Measurements from ENCODE around the gene BABAM2.
"Not testable (repeated sequence)": the region's sequence is repeated elsewhere in the genome, so short reads cannot be mapped to it uniquely, and the experiment has no call there.

Gene BABAM2

DNA sequence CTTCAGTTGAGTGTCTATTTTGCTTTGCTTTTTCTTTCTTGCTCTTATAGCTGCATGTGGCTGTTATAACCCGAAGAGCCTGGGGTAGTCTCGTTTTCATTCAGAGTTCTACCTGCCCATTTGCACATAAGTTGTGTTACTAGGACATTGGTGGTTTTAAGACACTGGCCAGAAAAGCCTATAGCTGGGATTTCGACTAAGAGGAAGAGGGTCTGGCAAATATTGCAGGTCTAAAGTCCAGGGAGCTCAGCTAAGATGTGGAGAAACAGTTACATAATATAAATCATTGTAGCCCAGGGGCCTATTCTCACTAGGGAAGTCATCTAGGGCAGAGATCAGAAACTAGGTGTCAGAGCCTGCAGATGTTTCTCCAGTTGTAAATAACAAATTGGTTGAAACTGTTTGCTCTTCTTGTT lies 120.8 kb downstream of the BABAM2 start:
- no peak overlapping the region for H3K27ac ChIP-seq (ENCODE audit: low read depth, low read length)
- no peaks in the 10 kb centered on the region for H3K36me3 ChIP-seq (ENCODE audit: insufficient read depth, low read length)
- no peaks in the 10 kb centered on the region for H3K27me3 ChIP-seq (ENCODE audit: control insufficient read depth in 1 of 2, insufficient read depth in 2 of 2, low read length in 2 of 2)
- H3K4me1 ChIP-seq (ENCODE audit: insufficient read depth, low read length), result no peaks in the 10 kb centered on the region
- no peaks in the 10 kb centered on the region for H3K9me3 ChIP-seq (ENCODE audit: low read length)
- no peak overlapping the region for H3K9ac ChIP-seq (ENCODE audit: low read length)
- H3K4me3 ChIP-seq (ENCODE audit: low read depth in 1 of 2, low read length in 2 of 2), result no peak overlapping the region

GRCh38 chr2:28018474-28018873 lies 127.9 kb downstream of the BABAM2 start:
- not testable (repeated sequence) for H3K27ac ChIP-seq (ENCODE audit: low read depth, low read length); H3K9ac ChIP-seq (ENCODE audit: low read length); H3K27me3 ChIP-seq (ENCODE audit: control insufficient read depth in 1 of 2, insufficient read depth in 2 of 2, low read length in 2 of 2); H3K4me1 ChIP-seq (ENCODE audit: insufficient read depth, low read length); H3K36me3 ChIP-seq (ENCODE audit: insufficient read depth, low read length); H3K4me3 ChIP-seq (ENCODE audit: low read depth in 1 of 2, low read length in 2 of 2); H3K9me3 ChIP-seq (ENCODE audit: low read length)

DNA sequence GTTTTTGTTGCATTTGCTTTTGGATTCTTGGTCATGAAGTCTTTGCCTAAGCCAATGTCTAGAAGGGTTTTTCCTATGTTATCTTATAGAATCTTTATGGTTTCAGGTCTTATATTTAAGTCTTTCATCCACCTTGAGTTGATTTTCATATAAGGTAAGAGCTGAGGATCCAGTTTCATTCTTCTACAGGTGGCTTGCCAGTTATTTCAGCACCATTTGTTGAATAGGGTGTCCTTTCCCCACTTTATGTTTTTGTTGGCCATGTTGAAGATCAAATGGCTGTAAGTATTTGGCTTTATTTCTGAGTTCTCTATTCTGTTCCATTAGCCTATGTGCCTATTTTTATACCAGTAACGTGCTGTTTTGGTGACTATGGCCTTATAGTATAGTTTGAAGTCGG lies 129.0 kb downstream of the BABAM2 start:
- H3K9ac ChIP-seq (ENCODE audit: low read length); H3K27me3 ChIP-seq (ENCODE audit: control insufficient read depth in 1 of 2, insufficient read depth in 2 of 2, low read length in 2 of 2); H3K27ac ChIP-seq (ENCODE audit: low read depth, low read length); H3K9me3 ChIP-seq (ENCODE audit: low read length); H3K36me3 ChIP-seq (ENCODE audit: insufficient read depth, low read length); H3K4me1 ChIP-seq (ENCODE audit: insufficient read depth, low read length); H3K4me3 ChIP-seq (ENCODE audit: low read depth in 1 of 2, low read length in 2 of 2): not testable (repeated sequence)

DNA sequence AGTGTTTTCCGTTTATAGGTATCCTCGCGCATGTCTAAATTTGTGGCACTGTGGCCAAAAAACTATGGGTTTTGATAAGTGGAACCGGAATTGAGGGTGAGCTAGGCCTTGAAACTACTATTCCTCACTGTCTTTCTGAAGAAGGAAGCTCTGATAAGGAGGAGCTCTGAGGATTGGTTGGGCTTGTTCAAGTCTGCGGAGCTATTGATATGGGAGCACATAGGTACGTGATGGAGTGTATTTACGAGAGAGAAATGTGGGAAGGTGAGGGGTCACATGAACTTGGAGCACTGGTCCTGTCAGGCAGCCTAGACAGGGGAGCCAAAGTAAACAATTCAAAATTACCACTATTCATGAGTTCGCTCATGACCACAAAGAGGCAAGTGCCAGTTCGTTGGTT lies 131.4 kb downstream of the BABAM2 start:
- no peak overlapping the region for H3K4me3 ChIP-seq (ENCODE audit: low read depth in 1 of 2, low read length in 2 of 2)
- H3K27me3 ChIP-seq (ENCODE audit: control insufficient read depth in 1 of 2, insufficient read depth in 2 of 2, low read length in 2 of 2), result no peaks in the 10 kb centered on the region
- H3K9me3 ChIP-seq (ENCODE audit: low read length), result no peaks in the 10 kb centered on the region
- no peak overlapping the region for H3K27ac ChIP-seq (ENCODE audit: low read depth, low read length)
- H3K4me1 ChIP-seq (ENCODE audit: insufficient read depth, low read length), result no peaks in the 10 kb centered on the region
- H3K36me3 ChIP-seq (ENCODE audit: insufficient read depth, low read length), result no peaks in the 10 kb centered on the region
- H3K9ac ChIP-seq (ENCODE audit: low read length), result no peak overlapping the region

- Histone ChIP-seq H3K36me3 (ENCODE audit: insufficient read depth, low read length) (no peaks in the 10 kb centered on the region), H3K9ac (ENCODE audit: low read length) (no peak overlapping the region), H3K4me3 (ENCODE audit: low read depth in 1 of 2, low read length in 2 of 2) (no peak overlapping the region), H3K9me3 (ENCODE audit: low read length) (no peaks in the 10 kb centered on the region), H3K4me1 (ENCODE audit: insufficient read depth, low read length) (no peaks in the 10 kb centered on the region), H3K27ac (ENCODE audit: low read depth, low read length) (no peak overlapping the region), H3K27me3 (ENCODE audit: control insufficient read depth in 1 of 2, insufficient read depth in 2 of 2, low read length in 2 of 2) (no peaks in the 10 kb centered on the region)
Observed at GRCh38 chr2:28025123-28025522, 134.6 kb downstream of the BABAM2 start.

GRCh38 chr2:28026230-28026629 lies 135.7 kb downstream of the BABAM2 start:
- not testable (repeated sequence) for H3K36me3 ChIP-seq (ENCODE audit: insufficient read depth, low read length); H3K4me1 ChIP-seq (ENCODE audit: insufficient read depth, low read length); H3K4me3 ChIP-seq (ENCODE audit: low read depth in 1 of 2, low read length in 2 of 2); H3K9ac ChIP-seq (ENCODE audit: low read length); H3K27me3 ChIP-seq (ENCODE audit: control insufficient read depth in 1 of 2, insufficient read depth in 2 of 2, low read length in 2 of 2); H3K9me3 ChIP-seq (ENCODE audit: low read length); H3K27ac ChIP-seq (ENCODE audit: low read depth, low read length)

- no peaks in the 10 kb centered on the region for H3K36me3 ChIP-seq (ENCODE audit: insufficient read depth, low read length)
Observed at GRCh38 chr2:28028025-28028424, 137.5 kb downstream of the BABAM2 start.

DNA sequence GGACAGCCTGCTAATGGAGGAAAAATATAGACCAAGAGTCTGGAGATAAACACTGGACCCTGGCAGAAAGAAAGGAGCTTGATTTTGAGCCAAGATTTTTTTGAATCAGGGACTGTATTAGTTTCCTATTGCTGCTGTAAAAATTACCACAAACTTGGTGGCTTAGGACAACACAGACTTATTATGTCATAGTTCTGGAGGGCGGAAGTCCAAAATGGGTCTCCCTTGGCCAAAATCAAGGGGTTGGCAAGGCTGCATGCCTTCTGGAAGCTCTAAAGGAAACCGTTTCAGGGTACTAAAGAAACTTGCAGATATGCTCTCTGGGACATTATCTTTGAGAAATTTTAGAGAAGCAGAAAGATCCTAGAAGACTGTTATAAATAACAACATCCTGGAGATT lies 140.1 kb downstream of the BABAM2 start:
- Histone ChIP-seq H3K4me1 (ENCODE audit: insufficient read depth, low read length) (peaks cover 10% of the 10 kb centered on the region), H3K36me3 (ENCODE audit: insufficient read depth, low read length) (no peaks in the 10 kb centered on the region), H3K4me3 (ENCODE audit: low read depth in 1 of 2, low read length in 2 of 2) (no peak overlapping the region), H3K27ac (ENCODE audit: low read depth, low read length) (no peak overlapping the region), H3K27me3 (ENCODE audit: control insufficient read depth in 1 of 2, insufficient read depth in 2 of 2, low read length in 2 of 2) (no peaks in the 10 kb centered on the region), H3K9ac (ENCODE audit: low read length) (no peak overlapping the region), H3K9me3 (ENCODE audit: low read length) (no peaks in the 10 kb centered on the region)

More at GRCh38 chr2:28028025-28028424, 137.5 kb downstream of the BABAM2 start:
- H3K4me3 ChIP-seq (ENCODE audit: low read depth in 1 of 2, low read length in 2 of 2), result no peak overlapping the region
- H3K9me3 ChIP-seq (ENCODE audit: low read length), result no peaks in the 10 kb centered on the region
- no peak overlapping the region for H3K27ac ChIP-seq (ENCODE audit: low read depth, low read length)
- H3K4me1 ChIP-seq (ENCODE audit: insufficient read depth, low read length), result peaks cover 10% of the 10 kb centered on the region
- no peaks in the 10 kb centered on the region for H3K27me3 ChIP-seq (ENCODE audit: control insufficient read depth in 1 of 2, insufficient read depth in 2 of 2, low read length in 2 of 2)
- H3K9ac ChIP-seq (ENCODE audit: low read length), result no peak overlapping the region

- Histone ChIP-seq H3K4me3 (ENCODE audit: low read depth in 1 of 2, low read length in 2 of 2) (no peak overlapping the region), H3K4me1 (ENCODE audit: insufficient read depth, low read length) (peaks cover 10% of the 10 kb centered on the region), H3K27me3 (ENCODE audit: control insufficient read depth in 1 of 2, insufficient read depth in 2 of 2, low read length in 2 of 2) (no peaks in the 10 kb centered on the region), H3K36me3 (ENCODE audit: insufficient read depth, low read length) (no peaks in the 10 kb centered on the region), H3K9ac (ENCODE audit: low read length) (no peak overlapping the region), H3K27ac (ENCODE audit: low read depth, low read length) (no peak overlapping the region), H3K9me3 (ENCODE audit: low read length) (no peaks in the 10 kb centered on the region)
Observed at GRCh38 chr2:28032816-28033215, 142.3 kb downstream of the BABAM2 start.

DNA sequence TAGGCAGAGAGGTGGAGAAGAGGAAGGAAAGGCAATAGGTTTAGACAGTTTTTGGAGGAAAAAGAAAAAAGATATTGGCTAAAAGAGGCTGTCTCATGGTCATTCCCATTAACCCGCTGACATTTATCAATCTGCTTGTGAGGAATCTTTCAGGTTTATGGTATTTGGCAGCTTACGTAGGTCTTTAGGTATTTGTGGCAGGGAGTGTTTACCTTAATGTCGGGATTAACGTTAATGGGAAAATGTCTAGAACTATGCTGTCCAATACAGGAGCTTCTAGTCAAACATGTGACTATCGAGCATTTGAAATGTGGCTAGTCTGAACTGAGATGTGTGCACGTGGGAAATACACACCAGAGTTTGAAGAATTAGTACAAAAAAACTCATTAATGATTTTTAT lies 144.2 kb downstream of the BABAM2 start:
- Histone ChIP-seq H3K4me1 (ENCODE audit: insufficient read depth, low read length) (peaks cover 10% of the 10 kb centered on the region), H3K36me3 (ENCODE audit: insufficient read depth, low read length) (no peaks in the 10 kb centered on the region), H3K27me3 (ENCODE audit: control insufficient read depth in 1 of 2, insufficient read depth in 2 of 2, low read length in 2 of 2) (no peaks in the 10 kb centered on the region), H3K9ac (ENCODE audit: low read length) (no peak overlapping the region), H3K4me3 (ENCODE audit: low read depth in 1 of 2, low read length in 2 of 2) (no peak overlapping the region), H3K27ac (ENCODE audit: low read depth, low read length) (no peak overlapping the region), H3K9me3 (ENCODE audit: low read length) (no peaks in the 10 kb centered on the region)

DNA sequence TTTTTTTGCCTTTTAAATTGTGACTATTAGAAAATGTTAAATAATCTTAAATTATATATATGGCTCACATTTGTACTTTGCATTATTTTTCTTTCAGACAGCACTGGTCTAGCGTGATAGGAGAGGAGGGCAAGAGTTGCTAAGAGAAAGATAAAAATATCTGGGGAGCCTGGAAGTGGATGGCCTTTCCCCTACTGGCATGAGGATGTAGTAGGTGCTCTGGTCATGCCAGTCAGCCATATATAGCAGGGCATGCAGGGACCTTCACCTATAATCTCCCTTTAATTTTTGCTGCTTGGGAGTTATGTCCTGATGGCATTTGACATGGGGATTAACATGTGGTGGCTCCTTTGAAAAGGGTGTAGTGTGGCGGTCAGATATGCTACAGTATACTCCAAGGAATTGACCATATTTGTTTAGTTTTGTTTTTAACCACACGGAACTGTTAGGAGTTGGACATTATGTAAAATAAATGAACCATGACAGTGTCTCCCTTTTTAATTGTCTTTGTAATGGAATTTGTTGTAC lies 144.7 kb downstream of the BABAM2 start:
- Histone ChIP-seq H3K27ac (ENCODE audit: low read depth, low read length) (no peak overlapping the region), H3K4me3 (ENCODE audit: low read depth in 1 of 2, low read length in 2 of 2) (no peak overlapping the region), H3K27me3 (ENCODE audit: control insufficient read depth in 1 of 2, insufficient read depth in 2 of 2, low read length in 2 of 2) (no peaks in the 10 kb centered on the region), H3K9me3 (ENCODE audit: low read length) (no peaks in the 10 kb centered on the region), H3K4me1 (ENCODE audit: insufficient read depth, low read length) (peaks cover 10% of the 10 kb centered on the region), H3K9ac (ENCODE audit: low read length) (no peak overlapping the region), H3K36me3 (ENCODE audit: insufficient read depth, low read length) (no peaks in the 10 kb centered on the region)

GRCh38 chr2:28035816-28036215 lies 145.3 kb downstream of the BABAM2 start:
- no peaks in the 10 kb centered on the region for H3K36me3 ChIP-seq (ENCODE audit: insufficient read depth, low read length)
- H3K4me3 ChIP-seq (ENCODE audit: low read depth in 1 of 2, low read length in 2 of 2), result no peak overlapping the region
- peaks cover 5% of the 10 kb centered on the region for H3K4me1 ChIP-seq (ENCODE audit: insufficient read depth, low read length)
- no peaks in the 10 kb centered on the region for H3K9me3 ChIP-seq (ENCODE audit: low read length)
- H3K27ac ChIP-seq (ENCODE audit: low read depth, low read length), result no peak overlapping the region
- no peak overlapping the region for H3K9ac ChIP-seq (ENCODE audit: low read length)
- no peaks in the 10 kb centered on the region for H3K27me3 ChIP-seq (ENCODE audit: control insufficient read depth in 1 of 2, insufficient read depth in 2 of 2, low read length in 2 of 2)

Data from muscle layer of colon (tissue), 2 donors.